ENCODE data around the gene EPHB1. TPM values are rescaled to one million over a fixed set of nuclear protein-coding genes. Genes with fewer than 3 reads are reported as not detected.

Gene EPHB1
- polyA plus RNA-seq, 6 donors from 2014 or later, result not detected

DNA sequence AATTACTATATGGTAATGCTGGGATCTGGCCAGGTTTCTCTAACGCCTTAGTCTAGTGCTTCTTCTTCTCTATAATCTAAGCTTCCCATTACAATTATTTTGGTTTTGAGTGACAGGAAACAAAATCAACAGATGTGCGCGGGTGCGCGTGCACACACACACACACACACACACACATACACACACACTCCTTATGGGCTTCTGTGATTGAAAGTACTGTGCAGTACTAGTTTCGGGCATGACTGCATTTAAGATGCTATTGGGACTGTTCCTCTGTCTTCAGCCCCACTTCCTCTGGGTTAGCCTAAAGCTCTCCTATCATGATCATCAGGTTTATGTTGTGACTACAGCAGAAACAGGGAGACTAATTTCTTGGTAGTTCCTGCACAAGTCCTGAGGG is 32.2 kb downstream of the EPHB1 start:
- ATAC-seq (ENCODE audit: low read depth in 2 of 2), result no peak
- Mint-ChIP-seq H3K27me3 (peaks cover 8 to 18% (median 11%) of the 10 kb centered on the region in 3 donors), H3K9me3 (no peaks in the 10 kb centered on the region), H3K36me3 (no peaks in the 10 kb centered on the region), H3K4me1 (no peaks in the 10 kb centered on the region), H3K27ac (peak overlapping the region in 1 of 6 donors; percentile 33), H3K4me3 (no peak overlapping the region)
- no peak for DNase-seq

DNA sequence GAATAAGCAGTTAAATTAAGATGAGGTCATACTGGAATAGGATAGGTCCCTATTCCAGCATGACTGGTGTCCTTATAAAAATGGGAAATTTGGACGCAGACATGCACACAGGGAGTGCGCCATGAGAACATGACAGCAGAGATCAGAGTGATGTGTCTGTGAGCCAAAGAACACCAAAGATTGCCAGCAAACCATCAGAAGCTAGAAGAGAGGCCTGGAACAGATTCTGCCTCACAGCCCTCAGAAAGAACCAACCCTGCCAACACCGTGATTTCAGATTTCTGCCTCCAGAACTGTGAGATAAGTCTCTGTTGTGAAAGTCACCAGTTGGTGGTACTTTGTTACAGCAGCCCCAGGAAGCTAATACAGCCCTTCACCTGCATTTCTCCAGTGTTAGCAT is 34.7 kb downstream of the EPHB1 start:
- Mint-ChIP-seq H3K4me3 (no peak overlapping the region), H3K27me3 (peaks cover 19 to 29% (median 23%) of the 10 kb centered on the region in 3 donors), H3K9me3 (no peaks in the 10 kb centered on the region), H3K4me1 (no peaks in the 10 kb centered on the region), H3K27ac (no peak overlapping the region), H3K36me3 (no peaks in the 10 kb centered on the region)
- DNase-seq (no peak), ATAC-seq (ENCODE audit: low read depth in 2 of 2) (no peak)

DNA sequence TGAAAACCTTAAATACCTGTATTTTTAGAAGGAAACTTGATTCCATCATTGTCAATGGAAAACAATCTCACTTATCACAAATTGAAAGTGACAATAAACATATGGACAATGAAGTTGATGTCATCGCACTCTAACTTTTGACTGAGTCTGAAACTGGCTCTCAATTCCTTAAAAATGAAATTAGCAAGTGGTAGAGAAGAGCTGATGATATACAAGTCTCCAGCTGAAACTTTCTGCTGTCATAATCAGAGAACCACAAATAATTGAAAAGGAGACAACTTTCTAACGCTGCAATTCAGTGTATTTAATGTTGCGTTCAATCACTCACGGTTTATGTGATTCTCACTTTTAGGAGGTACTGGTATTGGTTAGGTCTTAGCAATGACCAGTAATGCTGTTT is 37.5 kb downstream of the EPHB1 start:
- Mint-ChIP-seq H3K4me3 (no peak overlapping the region), H3K27ac (no peak overlapping the region), H3K36me3 (no peaks in the 10 kb centered on the region), H3K9me3 (no peaks in the 10 kb centered on the region), H3K27me3 (peaks cover 19 to 27% (median 19%) of the 10 kb centered on the region in 3 donors), H3K4me1 (no peaks in the 10 kb centered on the region)
- no peak for ATAC-seq (ENCODE audit: low read depth in 2 of 2)
- no peak for DNase-seq

DNA sequence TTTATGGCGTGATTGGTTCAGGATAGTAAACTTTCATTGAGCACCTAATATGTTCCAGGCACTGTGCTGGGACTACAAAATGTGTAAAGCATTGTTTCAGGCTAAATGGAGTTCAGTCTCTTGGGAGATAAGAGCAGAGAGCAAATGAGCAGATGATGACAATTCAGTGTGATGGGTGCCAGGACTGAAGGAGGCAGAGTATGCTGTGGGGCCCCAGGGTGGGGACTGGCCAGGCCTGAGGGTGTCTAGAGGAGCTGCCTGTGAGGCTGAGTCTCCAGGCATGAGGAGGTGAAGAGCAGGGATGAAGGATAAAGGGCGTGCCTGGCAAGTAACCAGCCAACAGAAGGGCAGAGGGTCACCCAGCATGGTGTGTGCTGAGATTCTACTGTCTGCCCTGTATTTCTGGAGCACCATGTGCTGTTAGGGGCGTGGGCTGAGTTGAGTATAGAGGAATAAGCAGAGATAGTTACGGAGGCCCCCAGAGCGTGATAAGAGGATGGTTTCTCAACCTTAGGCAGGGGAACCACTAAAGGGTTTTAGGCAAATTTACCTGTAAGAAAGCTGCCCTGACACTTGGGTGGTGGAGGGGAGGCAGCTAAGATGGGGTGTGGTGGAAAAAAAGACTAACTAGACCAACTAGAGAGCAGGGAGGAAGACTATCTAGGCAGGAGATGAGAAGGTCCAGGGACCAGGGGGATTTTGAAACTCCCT is 38.5 kb downstream of the EPHB1 start:
- ATAC-seq (ENCODE audit: low read depth in 2 of 2), result no peak
- Mint-ChIP-seq H3K36me3 (no peaks in the 10 kb centered on the region), H3K27ac (peak overlapping the region in 2 of 6 donors; percentile 18 to 40), H3K4me1 (no peaks in the 10 kb centered on the region), H3K9me3 (peaks cover 0 to 8% (median 2%) of the 10 kb centered on the region in 7 donors), H3K27me3 (peaks cover 16 to 31% (median 16%) of the 10 kb centered on the region in 3 donors), H3K4me3 (no peak overlapping the region)
- DNase-seq, result no peak

DNA sequence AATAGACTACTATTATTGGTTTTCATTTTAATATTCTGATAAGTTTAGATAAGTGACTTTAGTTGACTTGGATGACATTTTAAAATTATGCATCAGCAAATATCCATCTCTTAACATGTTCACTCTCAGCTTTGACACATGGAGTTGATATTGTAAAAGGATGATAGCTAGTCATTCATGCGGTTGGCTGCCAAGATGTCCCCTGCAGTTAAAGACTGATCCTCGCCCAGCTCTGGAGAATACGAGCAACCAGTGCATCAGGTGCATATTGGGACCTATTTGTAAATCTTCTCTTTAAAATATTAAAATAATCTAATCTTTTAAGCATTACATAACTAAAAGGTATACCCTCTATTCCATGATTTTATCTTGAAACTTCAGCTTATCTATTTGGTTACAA is 41.9 kb downstream of the EPHB1 start:
- Mint-ChIP-seq H3K27ac (no peak overlapping the region), H3K9me3 (peaks cover 4 to 19% (median 7%) of the 10 kb centered on the region in 7 donors), H3K4me1 (no peaks in the 10 kb centered on the region), H3K27me3 (peaks cover 11 to 19% (median 16%) of the 10 kb centered on the region in 3 donors), H3K4me3 (no peak overlapping the region), H3K36me3 (peaks cover 0 to under 1% of the 10 kb centered on the region in 2 donors)
- no peak for DNase-seq
- ATAC-seq (ENCODE audit: low read depth in 2 of 2), result no peak

DNA sequence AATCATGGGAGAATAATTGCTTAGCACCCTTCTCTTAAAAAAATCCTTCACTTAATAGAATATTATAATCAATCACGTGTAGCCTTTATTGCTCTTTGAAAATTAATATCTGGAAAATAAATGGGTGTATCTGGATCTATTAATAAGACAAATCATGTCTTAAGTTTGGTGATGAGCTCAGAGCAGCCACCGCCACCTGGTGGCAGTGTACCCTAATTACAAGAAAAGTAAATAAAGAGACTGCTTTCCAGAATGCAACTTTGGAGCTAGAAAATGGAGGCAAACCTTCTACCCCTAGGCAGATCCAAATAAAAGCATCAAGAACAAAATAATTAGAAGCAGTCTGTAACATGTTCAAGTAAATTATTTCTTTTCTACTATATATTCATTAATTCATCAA is 43.5 kb downstream of the EPHB1 start:
- ATAC-seq (ENCODE audit: low read depth in 2 of 2) (no peak), DNase-seq (no peak)
- Mint-ChIP-seq H3K27ac (no peak overlapping the region), H3K9me3 (peaks cover 11 to 36% (median 18%) of the 10 kb centered on the region in 7 donors), H3K27me3 (peaks cover 2 to 21% (median 19%) of the 10 kb centered on the region in 3 donors), H3K4me1 (no peaks in the 10 kb centered on the region), H3K4me3 (no peak overlapping the region), H3K36me3 (peaks cover 0 to 17% of the 10 kb centered on the region in 2 donors)

DNA sequence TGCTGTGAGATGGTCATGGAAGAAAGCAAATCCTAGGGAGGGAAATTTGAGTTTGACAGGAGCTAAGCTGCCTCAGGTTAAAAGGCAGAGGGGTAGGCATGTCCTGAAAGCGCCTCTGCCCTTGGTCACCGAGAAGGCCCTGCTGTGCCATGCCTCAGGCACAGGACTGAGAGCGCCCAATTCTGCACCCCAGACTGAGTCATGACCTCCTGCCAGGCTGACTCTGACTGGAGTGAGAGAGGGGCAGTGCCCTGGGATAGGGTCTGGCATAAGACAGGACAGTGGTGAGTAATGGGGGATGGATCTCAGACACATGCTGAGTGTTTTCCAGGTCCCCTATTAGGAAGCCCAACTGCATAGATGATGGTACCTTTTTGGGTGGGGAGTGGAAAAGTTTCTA is 44.4 kb downstream of the EPHB1 start:
- Mint-ChIP-seq H3K4me3 (peak overlapping the region in 1 of 8 donors; percentile 15), H3K27ac (no peak overlapping the region), H3K36me3 (peaks cover 0 to 25% of the 10 kb centered on the region in 2 donors), H3K27me3 (peaks cover 0 to 22% (median 20%) of the 10 kb centered on the region in 3 donors), H3K9me3 (peaks cover 17 to 44% (median 21%) of the 10 kb centered on the region in 7 donors), H3K4me1 (no peaks in the 10 kb centered on the region)
- DNase-seq (no peak), ATAC-seq (ENCODE audit: low read depth in 2 of 2) (no peak)

DNA sequence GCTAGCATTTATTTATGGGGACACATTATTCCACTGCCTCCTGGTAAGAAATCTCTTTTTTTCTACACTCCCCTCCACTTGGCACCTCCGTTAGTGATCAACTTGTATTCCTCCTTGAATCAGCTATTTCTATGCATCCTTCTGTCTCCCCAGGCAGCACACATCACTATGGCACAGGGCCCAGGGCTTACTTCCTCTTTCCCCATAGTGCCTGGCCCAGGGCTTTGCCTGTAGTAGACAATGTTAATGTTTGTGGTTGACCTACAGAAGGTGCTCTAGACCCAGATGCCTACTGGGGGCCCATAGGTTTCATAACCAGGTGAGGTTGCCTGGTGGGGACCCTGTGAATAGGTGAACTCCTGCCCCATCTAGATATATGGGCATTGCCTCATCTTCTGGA is 44.9 kb downstream of the EPHB1 start:
- Mint-ChIP-seq H3K27me3 (peaks cover 0 to 27% (median 26%) of the 10 kb centered on the region in 3 donors), H3K4me1 (no peaks in the 10 kb centered on the region), H3K9me3 (peaks cover 20 to 49% (median 25%) of the 10 kb centered on the region in 7 donors), H3K4me3 (no peak overlapping the region), H3K27ac (no peak overlapping the region), H3K36me3 (peaks cover 0 to 29% of the 10 kb centered on the region in 2 donors)
- DNase-seq (no peak), ATAC-seq (ENCODE audit: low read depth in 2 of 2) (no peak)

DNA sequence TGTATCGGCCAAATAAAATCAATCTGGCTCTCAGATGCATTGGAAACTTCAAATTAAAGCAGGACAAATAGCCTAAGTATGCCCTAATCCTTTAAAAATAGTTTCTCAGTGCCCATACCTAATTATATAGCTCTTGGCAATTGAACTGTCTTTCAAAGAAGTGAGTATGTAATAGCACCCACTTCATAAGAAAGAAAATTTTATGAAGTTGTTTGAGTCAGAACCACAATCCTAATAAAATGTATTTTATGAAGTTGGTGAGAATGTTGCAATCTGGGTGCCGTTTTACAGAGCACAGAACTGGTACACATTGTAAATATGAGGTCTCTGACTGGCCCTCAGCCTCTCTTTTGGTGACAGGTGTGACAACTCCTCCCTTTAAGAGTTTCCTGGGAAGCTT is 45.4 kb downstream of the EPHB1 start:
- no peak for DNase-seq
- no peaks in the 10 kb centered on the region for H3K4me1 Mint-ChIP-seq
- peaks cover 3 to 26% (median 26%) of the 10 kb centered on the region in 3 donors for H3K27me3 Mint-ChIP-seq
- H3K9me3 Mint-ChIP-seq, result peaks cover 20 to 49% (median 25%) of the 10 kb centered on the region in 7 donors
- no peak overlapping the region for H3K4me3 Mint-ChIP-seq
- no peak for ATAC-seq (ENCODE audit: low read depth in 2 of 2)
- no peak overlapping the region for H3K27ac Mint-ChIP-seq
- peaks cover 0 to 29% of the 10 kb centered on the region in 2 donors for H3K36me3 Mint-ChIP-seq

DNA sequence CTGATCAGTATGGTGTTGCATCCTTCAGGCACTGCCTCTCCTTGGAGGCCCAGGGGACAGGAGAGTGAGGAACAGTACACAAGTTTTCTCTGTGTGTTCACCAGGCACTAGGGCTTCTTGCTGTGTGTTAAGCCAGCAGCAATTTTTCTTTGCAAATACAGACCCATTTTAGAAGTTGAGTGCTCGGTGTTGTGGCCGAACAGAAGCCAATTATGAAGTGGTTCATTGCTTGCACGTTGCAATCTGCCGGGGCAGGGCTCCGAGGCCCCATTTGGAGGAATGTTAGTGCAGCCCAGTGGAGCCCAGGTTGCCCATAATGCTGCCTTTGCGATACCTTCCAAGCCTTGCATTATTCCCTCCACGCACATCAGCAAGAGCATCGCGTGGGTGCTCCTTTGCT is 51.0 kb downstream of the EPHB1 start:
- H3K27me3 Mint-ChIP-seq, result peaks cover 8 to 38% (median 34%) of the 10 kb centered on the region in 3 donors
- ATAC-seq (ENCODE audit: low read depth in 2 of 2) (no peak), DNase-seq (no peak)
- peaks cover 0 to 3% (median 0%) of the 10 kb centered on the region in 3 donors for H3K4me1 Mint-ChIP-seq
- H3K27ac Mint-ChIP-seq, result no peak overlapping the region
- H3K9me3 Mint-ChIP-seq, result peaks cover 11 to 32% (median 18%) of the 10 kb centered on the region in 7 donors
- peaks cover 0 to 29% of the 10 kb centered on the region in 2 donors for H3K36me3 Mint-ChIP-seq
- no peak overlapping the region for H3K4me3 Mint-ChIP-seq

DNA sequence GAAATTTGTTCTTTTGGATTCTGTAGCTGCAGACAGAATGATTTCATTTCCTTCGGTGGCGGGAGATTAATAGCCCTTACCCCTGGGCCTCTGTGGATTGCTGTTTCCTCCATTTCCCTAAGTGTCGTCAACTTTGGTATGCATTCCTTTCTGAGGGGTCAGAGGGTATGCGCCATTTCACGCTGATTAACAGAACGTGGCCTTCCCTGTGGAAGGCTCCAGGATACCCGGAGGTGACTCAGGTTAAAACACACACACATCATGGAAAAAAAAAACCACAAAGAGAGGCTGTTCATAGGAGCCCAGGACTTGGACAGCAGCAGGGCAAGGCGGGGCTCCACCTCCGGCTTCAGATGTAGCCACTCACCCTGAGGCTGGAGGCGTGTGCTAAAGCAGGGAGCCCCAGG is 51.9 kb downstream of the EPHB1 start:
- Mint-ChIP-seq H3K36me3 (peaks cover 0 to 29% of the 10 kb centered on the region in 2 donors), H3K4me3 (no peak overlapping the region), H3K4me1 (peaks cover 0 to 7% (median 4%) of the 10 kb centered on the region in 3 donors), H3K27ac (no peak overlapping the region), H3K27me3 (peaks cover 8 to 38% (median 34%) of the 10 kb centered on the region in 3 donors), H3K9me3 (peaks cover 11 to 30% (median 18%) of the 10 kb centered on the region in 7 donors)
- ATAC-seq (ENCODE audit: low read depth in 2 of 2) (no peak), DNase-seq (no peak)

DNA sequence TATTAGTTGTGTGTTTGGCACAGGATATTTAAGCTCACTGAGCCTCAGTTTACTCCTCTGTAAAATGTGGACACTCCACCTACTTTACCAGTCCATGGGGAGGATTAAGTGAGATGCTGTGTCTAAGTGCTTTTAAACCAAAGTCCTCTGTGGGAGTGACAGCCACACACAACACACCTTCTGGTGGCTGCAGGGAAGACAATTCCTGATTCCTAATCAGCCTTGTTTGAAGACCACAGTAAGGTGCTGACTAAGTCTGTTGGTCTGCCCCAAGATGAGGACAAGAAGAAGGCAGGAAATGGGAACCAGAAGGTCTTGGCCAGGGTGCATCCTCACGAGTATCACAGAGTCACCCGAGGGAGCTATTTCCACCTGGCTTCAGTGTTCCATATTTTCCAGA is 52.3 kb downstream of the EPHB1 start:
- Mint-ChIP-seq H3K9me3 (peaks cover 10 to 26% (median 16%) of the 10 kb centered on the region in 7 donors), H3K27ac (peak overlapping the region in 1 of 6 donors; percentile 30), H3K4me1 (peaks cover 2 to 11% (median 6%) of the 10 kb centered on the region in 3 donors), H3K4me3 (no peak overlapping the region), H3K36me3 (peaks cover 0 to 25% of the 10 kb centered on the region in 2 donors), H3K27me3 (peaks cover 8 to 36% (median 34%) of the 10 kb centered on the region in 3 donors)
- DNase-seq (no peak), ATAC-seq (ENCODE audit: low read depth in 2 of 2) (no peak)

DNA sequence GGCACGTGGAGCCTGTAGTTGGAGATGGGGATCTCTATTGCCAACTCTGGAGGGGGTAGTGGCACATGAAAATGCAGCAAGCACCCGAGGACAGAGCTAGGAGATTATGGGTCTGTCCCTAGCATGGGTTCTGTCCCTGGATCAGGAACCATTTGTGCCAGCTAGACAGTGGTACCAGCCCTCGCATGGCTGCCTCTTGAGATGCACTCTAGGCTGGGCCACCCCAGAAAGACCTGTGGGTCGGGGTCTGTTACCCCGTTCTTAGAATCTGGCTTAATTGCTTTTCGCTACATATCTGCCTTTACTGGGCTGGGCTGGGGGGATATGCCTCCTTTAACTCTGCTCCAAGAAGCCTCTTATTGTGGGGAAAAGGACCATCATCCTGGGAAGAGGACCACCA is 54.5 kb downstream of the EPHB1 start:
- Mint-ChIP-seq H3K27ac (no peak overlapping the region), H3K4me3 (no peak overlapping the region), H3K4me1 (peaks cover 21 to 31% (median 22%) of the 10 kb centered on the region in 3 donors), H3K36me3 (peaks cover 0 to 3% of the 10 kb centered on the region in 2 donors), H3K9me3 (peaks cover 0 to 5% (median 2%) of the 10 kb centered on the region in 7 donors), H3K27me3 (peaks cover 8 to 23% (median 17%) of the 10 kb centered on the region in 3 donors)
- DNase-seq (no peak), ATAC-seq (ENCODE audit: low read depth in 2 of 2) (no peak)

DNA sequence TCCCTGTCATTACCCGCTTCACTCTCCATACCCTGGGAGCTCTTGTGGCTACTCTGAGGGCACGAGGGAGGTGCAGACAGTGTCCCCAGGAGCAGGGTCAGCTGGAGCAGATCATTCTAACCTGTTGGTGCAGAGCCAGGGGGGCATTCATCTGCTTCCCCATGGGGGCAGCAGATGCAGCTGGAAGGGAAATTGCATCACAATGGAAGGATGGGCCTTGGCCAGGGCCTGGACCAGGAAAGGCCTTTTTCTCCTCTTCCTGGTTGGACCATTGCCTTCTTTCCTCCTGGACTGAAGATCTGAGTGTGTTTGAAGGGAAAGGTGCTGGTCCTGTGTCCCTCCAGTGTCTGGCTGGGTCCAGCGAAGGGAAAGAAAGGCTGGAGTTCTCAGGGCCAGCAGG is 55.7 kb downstream of the EPHB1 start:
- Mint-ChIP-seq H3K27me3 (peaks cover 2 to 15% (median 12%) of the 10 kb centered on the region in 3 donors), H3K9me3 (peaks cover 0 to 2% (median 0%) of the 10 kb centered on the region in 7 donors), H3K4me3 (peak overlapping the region in 1 of 8 donors; percentile 60), H3K4me1 (peaks cover 21 to 31% (median 22%) of the 10 kb centered on the region in 3 donors), H3K27ac (no peak overlapping the region), H3K36me3 (no peaks in the 10 kb centered on the region)
- ATAC-seq (ENCODE audit: low read depth in 2 of 2), result no peak
- no peak for DNase-seq

All from naive B cell (primary cell).